ENCODE measurements around the gene TRPC4.

DNA sequence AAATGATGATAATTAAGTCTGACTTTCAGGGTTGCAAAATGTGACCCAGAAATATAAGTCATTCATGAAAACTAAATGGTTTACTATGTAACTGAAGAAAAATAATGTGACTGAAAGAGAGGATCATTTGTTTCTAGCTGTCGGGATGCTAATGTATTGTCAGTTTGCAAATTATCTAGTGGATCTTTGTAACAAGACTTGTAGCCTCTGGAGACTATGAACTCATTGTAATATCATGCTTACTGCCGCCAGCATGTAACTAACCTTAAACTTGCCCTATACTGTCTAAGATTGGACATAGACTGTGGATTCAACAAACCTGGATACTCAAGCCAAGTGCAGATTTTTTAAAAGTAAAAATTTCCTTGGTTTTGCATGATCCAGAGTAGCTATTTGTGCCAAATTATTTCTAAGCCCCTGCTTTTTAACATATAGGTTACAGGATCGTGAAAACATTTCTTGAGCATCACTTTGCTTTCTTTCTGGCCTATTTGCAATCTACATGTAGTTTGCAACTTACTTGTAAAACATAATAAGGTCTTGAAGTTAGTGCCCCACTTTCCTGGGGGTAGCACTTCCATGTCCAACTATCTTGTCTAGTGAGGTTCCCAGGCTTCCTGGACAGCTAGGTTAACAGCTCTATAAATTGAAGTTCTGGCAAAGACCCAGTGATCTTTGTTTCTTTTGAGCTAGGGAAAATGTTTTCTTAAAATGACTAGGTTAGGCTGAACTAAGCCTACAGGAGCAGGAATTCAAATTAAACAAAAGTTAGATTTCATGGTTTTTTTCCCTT, 267.7 kb downstream of the TRPC4 start:
- TF ChIP-seq FOXM1 (IDR thresholded peaks at IDR 0.05; ENCODE audit: borderline replicate concordance, low read depth) (no peak), EP300 (IDR thresholded peaks at IDR 0.05; ENCODE audit: borderline replicate concordance) (no peak), NFIC (IDR thresholded peaks at IDR 0.05) (no peak), CREB1 (IDR thresholded peaks at IDR 0.05; ENCODE audit: low read depth) (no peak), RAD21 (IDR thresholded peaks at IDR 0.05; ENCODE audit: low read depth) (no peak), TAF1 (IDR thresholded peaks at IDR 0.05; ENCODE audit: low read depth) (no peak), TEAD4 (IDR thresholded peaks at IDR 0.05) (no peak), CEBPB (IDR thresholded peaks at IDR 0.05) (no peak), ZBTB7A (IDR thresholded peaks at IDR 0.05; ENCODE audit: low read depth) (no peak), EGR1 (IDR thresholded peaks at IDR 0.05) (no peak), YY1 (IDR thresholded peaks at IDR 0.05; ENCODE audit: low read depth) (no peak)
- TF ChIP-seq, protein P1, sequence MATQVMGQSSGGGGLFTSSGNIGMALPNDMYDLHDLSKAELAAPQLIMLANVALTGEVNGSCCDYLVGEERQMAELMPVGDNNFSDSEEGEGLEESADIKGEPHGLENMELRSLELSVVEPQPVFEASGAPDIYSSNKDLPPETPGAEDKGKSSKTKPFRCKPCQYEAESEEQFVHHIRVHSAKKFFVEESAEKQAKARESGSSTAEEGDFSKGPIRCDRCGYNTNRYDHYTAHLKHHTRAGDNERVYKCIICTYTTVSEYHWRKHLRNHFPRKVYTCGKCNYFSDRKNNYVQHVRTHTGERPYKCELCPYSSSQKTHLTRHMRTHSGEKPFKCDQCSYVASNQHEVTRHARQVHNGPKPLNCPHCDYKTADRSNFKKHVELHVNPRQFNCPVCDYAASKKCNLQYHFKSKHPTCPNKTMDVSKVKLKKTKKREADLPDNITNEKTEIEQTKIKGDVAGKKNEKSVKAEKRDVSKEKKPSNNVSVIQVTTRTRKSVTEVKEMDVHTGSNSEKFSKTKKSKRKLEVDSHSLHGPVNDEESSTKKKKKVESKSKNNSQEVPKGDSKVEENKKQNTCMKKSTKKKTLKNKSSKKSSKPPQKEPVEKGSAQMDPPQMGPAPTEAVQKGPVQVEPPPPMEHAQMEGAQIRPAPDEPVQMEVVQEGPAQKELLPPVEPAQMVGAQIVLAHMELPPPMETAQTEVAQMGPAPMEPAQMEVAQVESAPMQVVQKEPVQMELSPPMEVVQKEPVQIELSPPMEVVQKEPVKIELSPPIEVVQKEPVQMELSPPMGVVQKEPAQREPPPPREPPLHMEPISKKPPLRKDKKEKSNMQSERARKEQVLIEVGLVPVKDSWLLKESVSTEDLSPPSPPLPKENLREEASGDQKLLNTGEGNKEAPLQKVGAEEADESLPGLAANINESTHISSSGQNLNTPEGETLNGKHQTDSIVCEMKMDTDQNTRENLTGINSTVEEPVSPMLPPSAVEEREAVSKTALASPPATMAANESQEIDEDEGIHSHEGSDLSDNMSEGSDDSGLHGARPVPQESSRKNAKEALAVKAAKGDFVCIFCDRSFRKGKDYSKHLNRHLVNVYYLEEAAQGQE (IDR thresholded peaks at IDR 0.05; ENCODE audit: low read depth) = no peak
- TF ChIP-seq, protein P2, sequence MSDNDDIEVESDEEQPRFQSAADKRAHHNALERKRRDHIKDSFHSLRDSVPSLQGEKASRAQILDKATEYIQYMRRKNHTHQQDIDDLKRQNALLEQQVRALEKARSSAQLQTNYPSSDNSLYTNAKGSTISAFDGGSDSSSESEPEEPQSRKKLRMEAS (IDR thresholded peaks at IDR 0.05) = no peak
- TF ChIP-seq, protein P3, sequence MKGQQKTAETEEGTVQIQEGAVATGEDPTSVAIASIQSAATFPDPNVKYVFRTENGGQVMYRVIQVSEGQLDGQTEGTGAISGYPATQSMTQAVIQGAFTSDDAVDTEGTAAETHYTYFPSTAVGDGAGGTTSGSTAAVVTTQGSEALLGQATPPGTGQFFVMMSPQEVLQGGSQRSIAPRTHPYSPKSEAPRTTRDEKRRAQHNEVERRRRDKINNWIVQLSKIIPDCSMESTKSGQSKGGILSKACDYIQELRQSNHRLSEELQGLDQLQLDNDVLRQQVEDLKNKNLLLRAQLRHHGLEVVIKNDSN (IDR thresholded peaks at IDR 0.05) = no peak
